IgD-negative memory B cell (primary cell): ENCODE data around the gene SYTL3. TPM values are rescaled to one million over a fixed set of nuclear protein-coding genes. Genes with fewer than 3 reads are reported as not detected.

Experiments
- H3K27ac Mint-ChIP-seq, 3 donors: one replicate each; pipeline ENCODE4 v1.8.0; 2020 to 2022; ENCODE audit warnings: mild to moderate bottlenecking in 3 of 3, mixed read lengths in 3 of 3, moderate library complexity in 1 of 3
- H3K27me3 Mint-ChIP-seq: one replicate; pipeline ENCODE4 v1.8.0; 2021; ENCODE audit warnings: mixed read lengths
- H3K36me3 Mint-ChIP-seq: one replicate; pipeline ENCODE4 v1.8.0; 2020; ENCODE audit warnings: mild to moderate bottlenecking, mixed read lengths
- H3K4me1 Mint-ChIP-seq, 3 donors: one replicate each; pipeline ENCODE4 v1.8.0; 2020 to 2022; ENCODE audit warnings: mixed read lengths in 3 of 3, mild to moderate bottlenecking in 1 of 3
- H3K4me3 Mint-ChIP-seq, 4 donors: one replicate each; pipeline ENCODE4 v1.8.0; 2020 to 2022; ENCODE audit warnings: mild to moderate bottlenecking in 4 of 4, mixed read lengths in 4 of 4, moderate library complexity in 3 of 4
- H3K9me3 Mint-ChIP-seq, 3 donors: one replicate each; pipeline ENCODE4 v1.8.0; 2020 to 2021; ENCODE audit warnings: mixed read lengths in 3 of 3, mild to moderate bottlenecking in 1 of 3
- polyA plus RNA-seq: library from polyadenylated mRNA; unstranded; fragments of 300-500 nt; fragmentation: Illumina TruSeq; gene quantifications from one replicate; pipeline ENCODE4 v1.2.3, GENCODE V29; 2021

SYTL3 gene
- polyA plus RNA-seq, 1 donor from 2014 or later: 1.8 TPM

DNA sequence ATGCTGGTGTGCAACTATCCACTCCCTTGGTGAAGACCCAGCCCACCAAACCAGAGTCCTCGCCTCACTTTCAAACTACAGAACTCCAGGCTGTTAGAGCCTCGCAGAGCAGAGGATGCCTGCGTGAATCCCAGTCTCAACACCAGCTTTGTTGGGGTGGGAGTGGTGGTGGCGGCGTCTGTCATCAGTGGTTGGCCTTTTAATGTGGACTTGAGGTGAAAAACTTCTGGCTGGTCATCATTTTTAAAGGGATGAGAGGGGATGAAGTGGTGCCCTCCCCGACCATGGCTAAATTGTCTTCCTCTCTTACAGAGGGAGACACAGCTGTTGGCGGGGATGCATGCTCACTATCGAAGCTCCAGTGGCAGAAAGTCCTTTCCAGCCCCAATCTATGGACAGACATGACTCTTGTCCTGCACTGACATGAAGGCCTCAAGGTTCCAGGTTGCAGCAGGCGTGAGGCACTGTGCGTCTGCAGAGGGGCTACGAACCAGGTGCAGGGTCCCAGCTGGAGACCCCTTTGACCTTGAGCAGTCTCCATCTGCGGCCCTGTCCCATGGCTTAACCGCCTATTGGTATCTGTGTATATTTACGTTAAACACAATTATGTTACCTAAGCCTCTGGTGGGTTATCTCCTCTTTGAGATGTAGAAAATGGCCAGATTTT is 114.5 kb downstream of the SYTL3 start:
- peaks cover 0 to 8% (median 0%) of the 10 kb centered on the region in 3 donors for H3K9me3 Mint-ChIP-seq
- H3K27ac Mint-ChIP-seq: peak overlapping the region; percentile 88 to 99 (median 99)

GRCh38 chr6:158764926-158765325 is 115.1 kb downstream of the SYTL3 start:
- H3K36me3 Mint-ChIP-seq: peaks cover 19% of the 10 kb centered on the region
- peak overlapping the region in 3 of 4 donors; percentile 77 to 82 (median 77) for H3K4me3 Mint-ChIP-seq
- H3K27ac Mint-ChIP-seq: peak overlapping the region; percentile 88 to 99 (median 99)

More for the DNA sequence above, 114.5 kb downstream of the SYTL3 start:
- Mint-ChIP-seq H3K36me3 (peaks cover 14% of the 10 kb centered on the region), H3K4me3 (peak overlapping the region in 3 of 4 donors; percentile 77 to 82 (median 77)), H3K27me3 (no peaks in the 10 kb centered on the region), H3K4me1 (peaks cover 3 to 18% (median 7%) of the 10 kb centered on the region in 3 donors)

GRCh38 chr6:158765499-158766068 is 115.7 kb downstream of the SYTL3 start:
- Mint-ChIP-seq H3K4me1 (peaks cover 2 to 24% (median 6%) of the 10 kb centered on the region in 3 donors), H3K27me3 (no peaks in the 10 kb centered on the region), H3K4me3 (peak overlapping the region in 2 of 4 donors; percentile 58 to 77), H3K36me3 (peaks cover 22% of the 10 kb centered on the region), H3K9me3 (peaks cover 0 to 8% (median 0%) of the 10 kb centered on the region in 3 donors), H3K27ac (peak overlapping the region; percentile 73 to 99 (median 99))

More at GRCh38 chr6:158764926-158765325, 115.1 kb downstream of the SYTL3 start:
- Mint-ChIP-seq H3K9me3 (peaks cover 0 to 8% (median 0%) of the 10 kb centered on the region in 3 donors), H3K27me3 (no peaks in the 10 kb centered on the region), H3K4me1 (peaks cover 4 to 24% (median 6%) of the 10 kb centered on the region in 3 donors)

GRCh38 chr6:158766621-158767455 is 117.0 kb downstream of the SYTL3 start:
- peaks cover 2 to 24% (median 4%) of the 10 kb centered on the region in 3 donors for H3K4me1 Mint-ChIP-seq
- H3K27me3 Mint-ChIP-seq: no peaks in the 10 kb centered on the region
- peak overlapping the region in 3 of 4 donors; percentile 74 to 83 (median 82) for H3K4me3 Mint-ChIP-seq
- H3K27ac Mint-ChIP-seq: peak overlapping the region; percentile 63 to 99 (median 98)
- peaks cover 30% of the 10 kb centered on the region for H3K36me3 Mint-ChIP-seq
- H3K9me3 Mint-ChIP-seq: peaks cover 0 to 8% (median 0%) of the 10 kb centered on the region in 3 donors

- Mint-ChIP-seq H3K27me3 (no peaks in the 10 kb centered on the region), H3K36me3 (peaks cover 32% of the 10 kb centered on the region), H3K27ac (peak overlapping the region in 2 of 3 donors; percentile 98 to 99), H3K4me1 (peaks cover 2 to 29% (median 4%) of the 10 kb centered on the region in 3 donors), H3K9me3 (peaks cover 0 to 8% (median 0%) of the 10 kb centered on the region in 3 donors), H3K4me3 (peak overlapping the region in 3 of 4 donors; percentile 74 to 83 (median 82))
Observed at GRCh38 chr6:158767709-158768108, 117.9 kb downstream of the SYTL3 start.

DNA sequence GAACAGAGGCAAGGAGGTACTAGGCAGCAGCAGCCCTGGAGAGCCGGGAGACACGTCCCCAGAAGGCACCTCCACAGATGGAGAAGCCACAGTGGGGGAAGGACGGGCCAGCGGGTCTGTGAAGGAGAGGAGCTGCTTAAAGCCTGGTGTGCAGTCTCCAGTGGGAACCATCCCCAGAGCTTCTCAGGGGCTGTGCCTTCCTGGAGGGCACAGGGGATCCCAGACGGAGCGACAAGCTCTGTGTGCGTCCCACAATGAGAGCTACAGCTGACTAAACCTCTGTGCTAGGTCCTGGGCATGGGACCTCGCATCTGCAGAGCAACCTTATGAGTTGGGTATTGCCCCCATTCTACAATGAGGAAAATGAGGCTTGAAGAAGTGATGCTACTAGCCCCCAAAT is 118.6 kb downstream of the SYTL3 start:
- Mint-ChIP-seq H3K4me1 (peaks cover 4 to 29% (median 4%) of the 10 kb centered on the region in 3 donors), H3K4me3 (peak overlapping the region in 2 of 4 donors; percentile 23 to 74), H3K36me3 (peaks cover 35% of the 10 kb centered on the region), H3K27me3 (no peaks in the 10 kb centered on the region), H3K27ac (peak overlapping the region; percentile 86 to 99 (median 97)), H3K9me3 (peaks cover 0 to 8% (median 0%) of the 10 kb centered on the region in 3 donors)

DNA sequence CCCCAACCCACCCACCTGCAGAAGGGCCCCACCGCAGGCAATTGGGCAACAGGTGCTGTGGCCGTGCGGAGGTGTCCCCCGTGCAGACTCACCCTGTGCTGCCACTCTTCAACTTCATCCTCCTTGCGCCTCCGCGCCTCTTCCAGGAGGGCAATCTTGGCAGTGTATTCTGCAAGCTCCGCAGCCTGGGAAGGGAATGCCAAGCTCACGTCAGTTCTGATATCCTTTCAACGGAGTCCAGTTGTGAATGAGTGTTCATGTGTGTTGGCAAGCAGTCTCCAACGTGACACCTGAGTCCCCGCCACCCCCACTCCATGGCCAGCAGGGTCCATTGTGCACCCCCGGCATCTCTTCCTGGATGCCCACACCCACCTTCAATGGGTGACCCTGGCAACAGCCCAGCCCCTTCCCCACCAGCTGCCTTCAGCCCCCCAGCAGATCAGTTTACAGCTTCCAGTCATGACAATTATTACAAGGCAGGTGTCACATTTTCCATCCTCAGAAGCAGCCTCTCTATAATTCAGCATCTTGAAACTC is 119.4 kb downstream of the SYTL3 start:
- Mint-ChIP-seq H3K4me3 (peak overlapping the region; percentile 16 to 87 (median 59)), H3K9me3 (peaks cover 0 to 7% (median 0%) of the 10 kb centered on the region in 3 donors), H3K27ac (peak overlapping the region; percentile 85 to 99 (median 97))

GRCh38 chr6:158769771-158770432 is 120.0 kb downstream of the SYTL3 start:
- H3K27me3 Mint-ChIP-seq: no peaks in the 10 kb centered on the region
- H3K36me3 Mint-ChIP-seq: peaks cover 37% of the 10 kb centered on the region
- peak overlapping the region; percentile 85 to 99 (median 97) for H3K27ac Mint-ChIP-seq
- peaks cover 2 to 22% (median 4%) of the 10 kb centered on the region in 3 donors for H3K4me1 Mint-ChIP-seq
- H3K4me3 Mint-ChIP-seq: peak overlapping the region; percentile 16 to 87 (median 62)
- peaks cover 0 to 4% (median 0%) of the 10 kb centered on the region in 3 donors for H3K9me3 Mint-ChIP-seq

More for the DNA sequence above, 119.4 kb downstream of the SYTL3 start:
- Mint-ChIP-seq H3K27me3 (no peaks in the 10 kb centered on the region), H3K36me3 (peaks cover 37% of the 10 kb centered on the region), H3K4me1 (peaks cover 2 to 26% (median 4%) of the 10 kb centered on the region in 3 donors)

DNA sequence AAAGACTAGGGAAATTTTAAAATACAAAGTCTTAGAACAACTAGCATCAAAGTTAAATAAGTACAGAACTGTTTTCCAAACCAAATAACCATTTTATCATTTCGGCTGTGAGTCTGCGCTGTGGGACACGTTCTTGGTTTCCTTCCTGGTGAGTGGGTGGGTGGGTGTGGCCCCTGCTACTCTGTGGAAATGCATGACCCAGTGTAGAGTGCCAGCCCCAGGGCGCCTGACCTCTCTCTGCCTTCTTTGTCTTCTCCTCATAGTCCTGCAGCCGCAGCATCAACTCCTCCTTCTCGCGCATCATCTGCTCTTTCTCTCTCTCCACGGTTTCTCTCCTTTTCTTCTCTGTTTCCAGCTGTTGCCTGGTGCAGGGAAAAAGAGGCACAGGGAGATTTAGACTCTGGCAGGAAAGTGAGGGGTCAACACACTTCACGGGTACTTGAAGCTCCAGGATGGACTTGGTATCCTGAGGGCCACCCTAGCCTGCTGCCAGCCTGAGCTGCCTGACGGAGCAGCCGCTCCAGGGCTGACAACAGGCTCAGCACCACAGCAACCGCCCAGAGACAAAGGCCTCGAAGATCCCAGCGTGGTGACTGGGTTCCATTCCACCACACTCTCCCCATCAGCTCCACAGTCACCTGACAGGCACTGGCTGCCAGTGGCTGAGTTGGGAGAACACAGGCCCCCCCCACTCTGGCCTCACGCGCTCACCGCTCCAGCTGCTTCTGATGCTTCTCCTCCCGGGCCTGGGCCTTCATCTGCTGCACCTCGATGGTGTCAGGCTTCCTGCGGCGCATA is 120.9 kb downstream of the SYTL3 start:
- Mint-ChIP-seq H3K4me1 (peaks cover 2 to 22% (median 4%) of the 10 kb centered on the region in 3 donors), H3K36me3 (peaks cover 39% of the 10 kb centered on the region), H3K9me3 (peaks cover 0 to 3% (median 0%) of the 10 kb centered on the region in 3 donors), H3K4me3 (peak overlapping the region in 2 of 4 donors; percentile 33 to 87), H3K27ac (peak overlapping the region; percentile 73 to 99 (median 97)), H3K27me3 (no peaks in the 10 kb centered on the region)

- Mint-ChIP-seq H3K4me1 (peaks cover under 1 to 18% (median 4%) of the 10 kb centered on the region in 3 donors), H3K4me3 (peak overlapping the region in 2 of 4 donors; percentile 5 to 73), H3K9me3 (peaks cover 0 to 3% (median 0%) of the 10 kb centered on the region in 3 donors), H3K27me3 (no peaks in the 10 kb centered on the region), H3K27ac (peak overlapping the region; percentile 73 to 99 (median 97)), H3K36me3 (peaks cover 40% of the 10 kb centered on the region)
Observed at GRCh38 chr6:158771399-158772152, 121.7 kb downstream of the SYTL3 start.

DNA sequence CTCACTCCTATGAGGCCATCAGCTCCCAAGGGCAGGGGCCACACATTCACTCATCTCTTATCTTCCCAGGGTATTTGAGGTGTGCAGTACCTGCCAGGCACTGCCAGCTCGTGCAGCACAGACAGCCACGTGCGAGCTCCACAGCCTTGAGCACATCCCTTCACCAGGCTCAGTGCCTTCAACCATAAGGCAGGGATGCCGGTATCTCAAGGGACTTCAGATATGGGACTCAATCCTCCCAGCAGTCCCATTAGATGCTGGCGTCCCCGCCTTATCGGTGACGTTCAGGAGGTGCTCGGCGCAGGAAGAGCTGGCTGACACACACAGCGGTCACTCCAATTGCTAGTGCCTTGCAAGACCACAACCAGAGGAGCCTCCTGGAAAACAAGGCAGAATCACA is 122.3 kb downstream of the SYTL3 start:
- Mint-ChIP-seq H3K4me1 (peaks cover 4 to 18% (median 10%) of the 10 kb centered on the region in 3 donors), H3K27ac (peak overlapping the region; percentile 63 to 99 (median 97)), H3K4me3 (peak overlapping the region in 2 of 4 donors; percentile 5 to 73), H3K36me3 (peaks cover 44% of the 10 kb centered on the region), H3K27me3 (no peaks in the 10 kb centered on the region), H3K9me3 (peaks cover 0 to under 1% (median 0%) of the 10 kb centered on the region in 3 donors)

GRCh38 chr6:158772851-158773371 is 123.1 kb downstream of the SYTL3 start:
- peaks cover 6 to 18% (median 13%) of the 10 kb centered on the region in 3 donors for H3K4me1 Mint-ChIP-seq
- peak overlapping the region; percentile 71 to 99 (median 97) for H3K27ac Mint-ChIP-seq

More at GRCh38 chr6:158772851-158773371, 123.1 kb downstream of the SYTL3 start:
- H3K36me3 Mint-ChIP-seq: peaks cover 42% of the 10 kb centered on the region
- H3K27me3 Mint-ChIP-seq: no peaks in the 10 kb centered on the region
- peak overlapping the region in 2 of 4 donors; percentile 47 to 73 for H3K4me3 Mint-ChIP-seq
- H3K9me3 Mint-ChIP-seq: no peaks in the 10 kb centered on the region
